Activated CD8-positive, alpha-beta T cell treated with anti-CD3 and anti-CD28 coated beads, Interleukin-2, amount 10 ng/mL, durations not matched to agents 7 days and 5 days (primary cell): ENCODE measurements around the gene ATAT1. TPM values are rescaled to one million over a fixed set of nuclear protein-coding genes. Genes with fewer than 3 reads are reported as not detected.
"Not testable (repeated sequence)": the region's sequence is repeated elsewhere in the genome, so short reads cannot be mapped to it uniquely, and the experiment has no call there.

Experiments
- ATAC-seq: fragments of 150-1000 bp; cut with Tn5 transposase; one replicate; pipeline ENCODE4 v1.10.0; 2021; ENCODE audit warnings: moderate library complexity
- CTCF ChIA-PET: fragments of 350-600 bp; sonication (Branson Sonifier 250); formaldehyde crosslinking; loops from one replicate; lab custom pipeline; 2021; ENCODE audit warnings: antibody characterized with exemption; lab: Charles Lee
- POLR2A ChIA-PET: fragments of 350-600 bp; sonication (Branson Sonifier 250); formaldehyde crosslinking; loops from one replicate; lab custom pipeline; 2021; ENCODE audit warnings: antibody characterized with exemption; lab: Charles Lee
- DNase-seq: peaks from one replicate; pipeline ENCODE4 v3.0.0-alpha.2; 2020
- H3K27ac Mint-ChIP-seq: one replicate; pipeline ENCODE4 v1.8.0; 2021; ENCODE audit warnings: mild to moderate bottlenecking, mixed read lengths
- H3K27me3 Mint-ChIP-seq: one replicate; pipeline ENCODE4 v1.8.0; 2021; ENCODE audit warnings: low read depth, mixed read lengths
- H3K36me3 Mint-ChIP-seq: one replicate; pipeline ENCODE4 v1.8.0; 2021; ENCODE audit warnings: low read depth, mixed read lengths
- H3K4me1 Mint-ChIP-seq: one replicate; pipeline ENCODE4 v1.8.0; 2021; ENCODE audit warnings: low read depth, mixed read lengths
- H3K4me3 Mint-ChIP-seq: one replicate; pipeline ENCODE4 v1.8.0; 2021; ENCODE audit warnings: mild to moderate bottlenecking, mixed read lengths
- H3K9me3 Mint-ChIP-seq: one replicate; pipeline ENCODE4 v1.8.0; 2022; ENCODE audit warnings: mixed read lengths; ENCODE audit not compliant: insufficient read depth
- total RNA-seq, 2 experiments: library from RNA; stranded (reverse); gene quantifications; one replicate each; pipeline ENCODE4 v1.2.3, GENCODE V29; 2021

The ATAT1 gene
- total RNA-seq, 2 experiments from 2014 or later = 10.0 to 10.5 TPM

- ChIA-PET POLR2A (interaction anchor here (0.7 to 1.2 kb wide), 6 partner anchors 10 to 74 kb away, joined by 3 to 4 read pairs (median 3); partner anchors contain the start of gene PPP1R10), CTCF (interaction anchor here (1.0 to 1.4 kb wide), 3 partner anchors 21 to 106 kb away, joined by 3 read pairs; partner anchors contain the start of gene DHX16)
- H3K4me1 Mint-ChIP-seq = peaks cover 22% of the 10 kb centered on the region
- no peak for DNase-seq
- H3K27me3 Mint-ChIP-seq = no peaks in the 10 kb centered on the region
- ATAC-seq = no peak
- H3K36me3 Mint-ChIP-seq = peaks cover 48% of the 10 kb centered on the region
- no peak overlapping the region for H3K4me3 Mint-ChIP-seq
- no peak overlapping the region for H3K27ac Mint-ChIP-seq
- no peaks in the 10 kb centered on the region for H3K9me3 Mint-ChIP-seq
Observed at GRCh38 chr6:30651143-30651542, 24.5 kb downstream of the ATAT1 start.

GRCh38 chr6:30654798-30655742 lies 28.4 kb downstream of the ATAT1 start:
- Mint-ChIP-seq H3K4me1 (peaks cover 2% of the 10 kb centered on the region), H3K27me3 (no peaks in the 10 kb centered on the region), H3K9me3 (no peaks in the 10 kb centered on the region), H3K27ac (no peak overlapping the region), H3K36me3 (peaks cover 58% of the 10 kb centered on the region), H3K4me3 (no peak overlapping the region)
- POLR2A ChIA-PET = interaction anchor here (0.6 kb wide), 1 partner anchor 12 kb away, joined by 5 read pairs; no protein-coding TSS in a partner anchor
- CTCF ChIA-PET = interaction anchor here (0.6 kb wide), 1 partner anchor 16 kb away, joined by 3 read pairs; no protein-coding TSS in a partner anchor
- ATAC-seq (no peak), DNase-seq (no peak)

- Mint-ChIP-seq H3K9me3 (no peaks in the 10 kb centered on the region), H3K27me3 (no peaks in the 10 kb centered on the region), H3K4me3 (no peak overlapping the region), H3K27ac (no peak overlapping the region), H3K4me1 (peaks cover 2% of the 10 kb centered on the region), H3K36me3 (peaks cover 57% of the 10 kb centered on the region)
- no peak for ATAC-seq
- DNase-seq = no peak
- POLR2A ChIA-PET = no interaction called here
- CTCF ChIA-PET = no interaction called here
Observed at GRCh38 chr6:30655743-30656094, 29.0 kb downstream of the ATAT1 start.

- ChIA-PET POLR2A (no interaction called here), CTCF (interaction anchor here (1.3 kb wide), 1 partner anchor 23 kb away, joined by 3 read pairs; no protein-coding TSS in a partner anchor)
- Mint-ChIP-seq H3K36me3 (peaks cover 54% of the 10 kb centered on the region), H3K4me1 (peaks cover 2% of the 10 kb centered on the region), H3K4me3 (no peak overlapping the region), H3K9me3 (no peaks in the 10 kb centered on the region), H3K27ac (no peak overlapping the region), H3K27me3 (no peaks in the 10 kb centered on the region)
- DNase-seq (no peak), ATAC-seq (no peak)
Observed at GRCh38 chr6:30656513-30656912, 29.8 kb downstream of the ATAT1 start.

GRCh38 chr6:30657454-30657853 lies 30.8 kb downstream of the ATAT1 start:
- Mint-ChIP-seq H3K4me1 (peaks cover 2% of the 10 kb centered on the region), H3K36me3 (peaks cover 54% of the 10 kb centered on the region), H3K9me3 (no peaks in the 10 kb centered on the region), H3K27ac (peak overlapping the region; percentile 57), H3K27me3 (no peaks in the 10 kb centered on the region), H3K4me3 (no peak overlapping the region)
- POLR2A ChIA-PET = interaction anchor here (0.6 kb wide), 1 partner anchor 128 kb away, joined by 3 read pairs; no protein-coding TSS in a partner anchor
- DNase-seq = no peak
- CTCF ChIA-PET = interaction anchor here (1.3 kb wide), 1 partner anchor 22 kb away, joined by 3 read pairs; no protein-coding TSS in a partner anchor
- ATAC-seq = no peak

GRCh38 chr6:30657922-30658321 lies 31.2 kb downstream of the ATAT1 start:
- H3K36me3 Mint-ChIP-seq = peaks cover 55% of the 10 kb centered on the region
- H3K4me1 Mint-ChIP-seq, ATAC-seq, DNase-seq, H3K27ac Mint-ChIP-seq, H3K4me3 Mint-ChIP-seq, H3K9me3 Mint-ChIP-seq, H3K27me3 Mint-ChIP-seq, POLR2A ChIA-PET, CTCF ChIA-PET: not testable (repeated sequence)

- ATAC-seq (no peak), DNase-seq (no peak)
- H3K36me3 Mint-ChIP-seq = peaks cover 61% of the 10 kb centered on the region
- ChIA-PET POLR2A (interaction anchor here (0.8 to 1.0 kb wide), 4 partner anchors 7 to 48 kb away, joined by 3 to 4 read pairs (median 3); partner anchors contain the start of genes MRPS18B and PPP1R10), CTCF (interaction anchor here (0.7 to 2.8 kb wide), 8 partner anchors 13 to 182 kb away, joined by 3 to 9 read pairs (median 3); no protein-coding TSS in a partner anchor)
- H3K4me3 Mint-ChIP-seq = no peak overlapping the region
- no peaks in the 10 kb centered on the region for H3K27me3 Mint-ChIP-seq
- H3K4me1 Mint-ChIP-seq = peaks cover 13% of the 10 kb centered on the region
- no peaks in the 10 kb centered on the region for H3K9me3 Mint-ChIP-seq
- H3K27ac Mint-ChIP-seq = no peak overlapping the region
Observed at GRCh38 chr6:30664994-30665767, 38.5 kb downstream of the ATAT1 start.

- Mint-ChIP-seq H3K36me3 (peaks cover 67% of the 10 kb centered on the region), H3K4me1 (peaks cover 23% of the 10 kb centered on the region), H3K27ac (peak overlapping the region; percentile 34)
- H3K9me3 Mint-ChIP-seq, DNase-seq, POLR2A ChIA-PET, H3K4me3 Mint-ChIP-seq, ATAC-seq, H3K27me3 Mint-ChIP-seq: not testable (repeated sequence)
- CTCF ChIA-PET = interaction anchor here (1.4 to 2.8 kb wide), 2 partner anchors 40 to 64 kb away, joined by 4 to 9 read pairs; no protein-coding TSS in a partner anchor
Observed at GRCh38 chr6:30666300-30666699, 39.6 kb downstream of the ATAT1 start.

- CTCF ChIA-PET = interaction anchor here (0.5 to 15.7 kb wide), 10 partner anchors 16 to 218 kb away, joined by 3 to 686 read pairs (median 4); partner anchors contain the start of genes MDC1 and TUBB
- no peak for ATAC-seq
- POLR2A ChIA-PET = interaction anchor here (0.6 to 2.3 kb wide), 3 partner anchors 11 to 1708 kb away, joined by 3 to 14 read pairs (median 10); no protein-coding TSS in a partner anchor
Observed at GRCh38 chr6:30670760-30671527, 44.3 kb downstream of the ATAT1 start.

GRCh38 chr6:30672445-30673253 lies 46.0 kb downstream of the ATAT1 start, which contains the start of gene DHX16:
Gene DHX16 (minus strand): TSS chr6:30673006. CDS start chr6:30672841, 165 bp downstream.
- Mint-ChIP-seq H3K36me3 (peaks cover 46% of the 10 kb centered on the region), H3K4me1 (peaks cover 39% of the 10 kb centered on the region), H3K27me3 (no peaks in the 10 kb centered on the region), H3K27ac (peak within 1 kb of the TSS; percentile 78), H3K4me3 (peak within 1 kb of the TSS; percentile 93), H3K9me3 (no peaks in the 10 kb centered on the region)
- ChIA-PET POLR2A (interaction anchor here (0.7 to 2.3 kb wide), 10 partner anchors 8 to 191 kb away, joined by 3 to 14 read pairs (median 6); partner anchors contain the start of genes ATAT1, MRPS18B and PPP1R10), CTCF (interaction anchor here (0.7 to 15.7 kb wide), 26 partner anchors 9 to 229 kb away, joined by 3 to 686 read pairs (median 6); partner anchors contain the start of genes ATAT1, C6orf136, MDC1 and MRPS18B)
- ATAC-seq (peak; percentile 86), DNase-seq (peak; percentile 95)

More at GRCh38 chr6:30670760-30671527, 44.3 kb downstream of the ATAT1 start:
- Mint-ChIP-seq H3K4me1 (peaks cover 36% of the 10 kb centered on the region), H3K36me3 (peaks cover 41% of the 10 kb centered on the region), H3K4me3 (peak overlapping the region; percentile 93), H3K9me3 (no peaks in the 10 kb centered on the region), H3K27ac (peak overlapping the region; percentile 64), H3K27me3 (no peaks in the 10 kb centered on the region)
- no peak for DNase-seq
